Stimulated activated memory B cell treated with anti-CD40 and anti-IgM and Interleukin-4, amounts not matched to agents 10 μg/mL and 1 μg/mL and 100 μg/mL, for 72 hours (primary cell): Measurements from ENCODE around the gene HBD.

Source experiments
- ATAC-seq: fragments of 150-1000 bp; cut with Tn5 transposase; 2 replicates; pipeline ENCODE4 v1.10.0; 2021
- H3K27ac Mint-ChIP-seq: one replicate; pipeline ENCODE4 v1.8.0; 2022; ENCODE audit warnings: mild to moderate bottlenecking, mixed read lengths
- H3K27me3 Mint-ChIP-seq: one replicate; pipeline ENCODE4 v1.8.0; 2022; ENCODE audit warnings: mixed read lengths
- H3K36me3 Mint-ChIP-seq: one replicate; pipeline ENCODE4 v1.8.0; 2022; ENCODE audit warnings: mixed read lengths
- H3K4me1 Mint-ChIP-seq: one replicate; pipeline ENCODE4 v1.8.0; 2022; ENCODE audit warnings: mixed read lengths
- H3K4me3 Mint-ChIP-seq: one replicate; pipeline ENCODE4 v1.8.0; 2022; ENCODE audit warnings: mild to moderate bottlenecking, moderate library complexity, mixed read lengths
- H3K9me3 Mint-ChIP-seq: one replicate; pipeline ENCODE4 v1.8.0; 2022; ENCODE audit warnings: mixed read lengths

HBD gene

DNA sequence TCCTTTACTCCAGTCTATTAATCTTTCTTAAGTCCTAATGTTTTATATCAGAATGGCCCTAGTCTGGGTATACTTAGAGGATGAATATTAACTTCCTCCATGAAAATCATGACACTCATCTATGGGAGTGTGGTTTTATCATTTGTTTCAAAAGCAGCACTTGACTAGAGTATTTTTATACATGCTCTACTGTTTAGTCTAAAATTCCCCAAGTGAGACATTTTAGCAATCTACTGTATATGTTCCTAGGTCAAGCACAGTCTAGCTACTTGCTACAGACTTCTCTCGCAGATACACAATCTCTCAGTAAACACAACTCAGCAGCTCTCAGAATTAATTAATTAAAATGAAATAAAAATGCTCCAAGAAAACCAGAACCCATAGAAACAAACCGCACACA is 4.5 kb downstream of the HBD start:
- no peak for ATAC-seq
- H3K4me1 Mint-ChIP-seq: peaks cover 7% of the 10 kb centered on the region
- H3K9me3 Mint-ChIP-seq: no peaks in the 10 kb centered on the region
- no peaks in the 10 kb centered on the region for H3K36me3 Mint-ChIP-seq
- H3K27me3 Mint-ChIP-seq: peaks cover under 1% of the 10 kb centered on the region
- H3K4me3 Mint-ChIP-seq: no peak overlapping the region
- no peak overlapping the region for H3K27ac Mint-ChIP-seq

DNA sequence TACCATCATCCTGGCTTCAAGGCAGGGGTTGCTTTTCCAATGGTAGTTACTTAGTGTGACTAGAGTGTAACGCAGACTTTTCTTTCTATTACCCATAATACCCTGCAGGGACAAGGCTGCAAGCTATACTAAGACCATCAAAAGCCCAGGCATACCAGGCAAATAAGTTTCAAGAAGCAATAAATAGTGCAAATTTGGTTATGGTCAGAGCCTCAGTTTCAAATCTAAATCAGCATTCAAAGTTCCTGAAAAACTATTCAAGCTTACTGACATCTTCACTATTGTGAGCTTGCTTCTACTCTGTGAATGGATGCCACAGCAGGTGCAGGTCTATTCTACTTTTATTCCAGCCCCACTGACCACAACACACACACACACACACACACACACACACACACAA is 4.9 kb downstream of the HBD start:
- Mint-ChIP-seq H3K4me3 (no peak overlapping the region), H3K27ac (no peak overlapping the region), H3K36me3 (no peaks in the 10 kb centered on the region), H3K27me3 (no peaks in the 10 kb centered on the region), H3K4me1 (peaks cover 5% of the 10 kb centered on the region), H3K9me3 (no peaks in the 10 kb centered on the region)
- ATAC-seq: no peak

DNA sequence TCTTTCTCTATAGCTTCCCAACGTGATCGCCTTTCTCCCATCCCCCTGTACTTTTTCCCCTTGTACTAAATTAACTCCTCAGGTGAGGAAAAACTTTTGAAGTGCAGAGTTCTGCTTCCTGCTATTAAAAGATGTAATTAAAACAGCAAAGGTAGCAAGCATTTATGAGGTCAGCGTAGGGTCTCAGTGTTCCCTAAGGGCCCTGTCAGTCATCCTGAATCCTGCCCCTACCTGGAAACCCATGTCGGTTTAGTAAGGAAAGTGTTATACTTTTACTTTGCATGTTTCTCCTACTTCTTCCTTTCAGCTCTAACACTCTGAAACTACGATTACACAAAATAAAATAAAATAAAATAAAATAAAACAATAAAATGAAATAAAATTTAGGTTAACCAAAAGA is 6.2 kb downstream of the HBD start:
- ATAC-seq: no peak
- H3K4me3 Mint-ChIP-seq: no peak overlapping the region
- H3K36me3 Mint-ChIP-seq: no peaks in the 10 kb centered on the region
- H3K4me1 Mint-ChIP-seq: no peaks in the 10 kb centered on the region
- H3K27ac Mint-ChIP-seq: no peak overlapping the region
- H3K27me3 Mint-ChIP-seq: no peaks in the 10 kb centered on the region
- H3K9me3 Mint-ChIP-seq: no peaks in the 10 kb centered on the region

DNA sequence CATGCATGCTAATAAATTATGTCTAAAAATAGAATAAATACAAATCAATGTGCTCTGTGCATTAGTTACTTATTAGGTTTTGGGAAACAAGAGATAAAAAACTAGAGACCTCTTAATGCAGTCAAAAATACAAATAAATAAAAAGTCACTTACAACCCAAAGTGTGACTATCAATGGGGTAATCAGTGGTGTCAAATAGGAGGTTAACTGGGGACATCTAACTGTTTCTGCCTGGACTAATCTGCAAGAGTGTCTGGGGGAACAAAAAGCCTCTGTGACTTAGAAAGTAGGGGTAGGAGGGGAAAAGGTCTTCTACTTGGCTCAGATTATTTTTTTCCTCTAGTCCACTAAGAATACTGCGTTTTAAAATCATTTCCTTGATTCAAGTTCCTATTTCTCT is 6.6 kb downstream of the HBD start:
- no peak for ATAC-seq
- H3K9me3 Mint-ChIP-seq: no peaks in the 10 kb centered on the region
- no peaks in the 10 kb centered on the region for H3K36me3 Mint-ChIP-seq
- no peaks in the 10 kb centered on the region for H3K4me1 Mint-ChIP-seq
- H3K4me3 Mint-ChIP-seq: no peak overlapping the region
- no peak overlapping the region for H3K27ac Mint-ChIP-seq
- no peaks in the 10 kb centered on the region for H3K27me3 Mint-ChIP-seq

DNA sequence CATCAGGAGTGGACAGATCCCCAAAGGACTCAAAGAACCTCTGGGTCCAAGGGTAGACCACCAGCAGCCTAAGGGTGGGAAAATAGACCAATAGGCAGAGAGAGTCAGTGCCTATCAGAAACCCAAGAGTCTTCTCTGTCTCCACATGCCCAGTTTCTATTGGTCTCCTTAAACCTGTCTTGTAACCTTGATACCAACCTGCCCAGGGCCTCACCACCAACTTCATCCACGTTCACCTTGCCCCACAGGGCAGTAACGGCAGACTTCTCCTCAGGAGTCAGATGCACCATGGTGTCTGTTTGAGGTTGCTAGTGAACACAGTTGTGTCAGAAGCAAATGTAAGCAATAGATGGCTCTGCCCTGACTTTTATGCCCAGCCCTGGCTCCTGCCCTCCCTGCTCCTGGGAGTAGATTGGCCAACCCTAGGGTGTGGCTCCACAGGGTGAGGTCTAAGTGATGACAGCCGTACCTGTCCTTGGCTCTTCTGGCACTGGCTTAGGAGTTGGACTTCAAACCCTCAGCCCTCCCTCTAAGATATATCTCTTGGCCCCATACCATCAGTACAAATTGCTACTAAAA is 7.5 kb downstream of the HBD start, which contains the start of gene HBB:
Gene HBB (minus strand): TSS at position 340 of the 579 bp plus-strand sequence. CDS start 50 bp downstream, at position 290.
- no peak for ATAC-seq
- H3K4me1 Mint-ChIP-seq: no peaks in the 10 kb centered on the region
- no peak within 1 kb of the TSS for H3K4me3 Mint-ChIP-seq
- no peaks in the 10 kb centered on the region for H3K36me3 Mint-ChIP-seq
- H3K27ac Mint-ChIP-seq: no peak within 1 kb of the TSS
- H3K27me3 Mint-ChIP-seq: no peaks in the 10 kb centered on the region
- no peaks in the 10 kb centered on the region for H3K9me3 Mint-ChIP-seq

DNA sequence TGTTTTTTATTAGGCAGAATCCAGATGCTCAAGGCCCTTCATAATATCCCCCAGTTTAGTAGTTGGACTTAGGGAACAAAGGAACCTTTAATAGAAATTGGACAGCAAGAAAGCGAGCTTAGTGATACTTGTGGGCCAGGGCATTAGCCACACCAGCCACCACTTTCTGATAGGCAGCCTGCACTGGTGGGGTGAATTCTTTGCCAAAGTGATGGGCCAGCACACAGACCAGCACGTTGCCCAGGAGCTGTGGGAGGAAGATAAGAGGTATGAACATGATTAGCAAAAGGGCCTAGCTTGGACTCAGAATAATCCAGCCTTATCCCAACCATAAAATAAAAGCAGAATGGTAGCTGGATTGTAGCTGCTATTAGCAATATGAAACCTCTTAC is 8.8 kb downstream of the HBD start:
- no peak for ATAC-seq
- Mint-ChIP-seq H3K9me3 (peaks cover 2% of the 10 kb centered on the region), H3K36me3 (no peaks in the 10 kb centered on the region), H3K27ac (no peak overlapping the region), H3K4me3 (no peak overlapping the region), H3K27me3 (peaks cover 5% of the 10 kb centered on the region), H3K4me1 (no peaks in the 10 kb centered on the region)

DNA sequence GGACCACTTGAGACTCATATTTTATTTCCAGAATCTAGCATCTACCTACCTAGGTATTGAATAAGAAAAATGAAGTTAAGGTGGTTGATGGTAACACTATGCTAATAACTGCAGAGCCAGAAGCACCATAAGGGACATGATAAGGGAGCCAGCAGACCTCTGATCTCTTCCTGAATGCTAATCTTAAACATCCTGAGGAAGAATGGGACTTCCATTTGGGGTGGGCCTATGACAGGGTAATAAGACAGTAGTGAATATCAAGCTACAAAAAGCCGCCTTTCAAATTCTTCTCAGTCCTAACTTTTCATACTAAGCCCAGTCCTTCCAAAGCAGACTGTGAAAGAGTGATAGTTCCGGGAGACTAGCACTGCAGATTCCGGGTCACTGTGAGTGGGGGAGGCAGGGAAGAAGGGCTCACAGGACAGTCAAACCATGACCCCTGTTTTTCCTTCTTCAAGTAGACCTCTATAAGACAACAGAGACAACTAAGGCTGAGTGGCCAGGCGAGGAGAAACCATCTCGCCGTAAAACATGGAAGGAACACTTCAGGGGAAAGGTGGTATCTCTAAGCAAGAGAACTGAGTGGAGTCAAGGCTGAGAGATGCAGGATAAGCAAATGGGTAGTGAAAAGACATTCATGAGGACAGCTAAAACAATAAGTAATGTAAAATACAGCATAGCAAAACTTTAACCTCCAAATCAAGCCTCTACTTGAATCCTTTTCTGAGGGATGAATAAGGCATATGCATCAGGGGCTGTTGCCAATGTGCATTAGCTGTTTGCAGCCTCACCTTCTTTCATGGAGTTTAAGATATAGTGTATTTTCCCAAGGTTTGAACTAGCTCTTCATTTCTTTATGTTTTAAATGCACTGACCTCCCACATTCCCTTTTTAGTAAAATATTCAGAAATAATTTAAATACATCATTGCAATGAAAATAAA is 9.5 kb downstream of the HBD start:
- H3K36me3 Mint-ChIP-seq: no peaks in the 10 kb centered on the region
- H3K9me3 Mint-ChIP-seq: peaks cover 3% of the 10 kb centered on the region
- no peak for ATAC-seq
- peaks cover 8% of the 10 kb centered on the region for H3K27me3 Mint-ChIP-seq
- no peak overlapping the region for H3K4me3 Mint-ChIP-seq
- no peaks in the 10 kb centered on the region for H3K4me1 Mint-ChIP-seq
- H3K27ac Mint-ChIP-seq: no peak overlapping the region

DNA sequence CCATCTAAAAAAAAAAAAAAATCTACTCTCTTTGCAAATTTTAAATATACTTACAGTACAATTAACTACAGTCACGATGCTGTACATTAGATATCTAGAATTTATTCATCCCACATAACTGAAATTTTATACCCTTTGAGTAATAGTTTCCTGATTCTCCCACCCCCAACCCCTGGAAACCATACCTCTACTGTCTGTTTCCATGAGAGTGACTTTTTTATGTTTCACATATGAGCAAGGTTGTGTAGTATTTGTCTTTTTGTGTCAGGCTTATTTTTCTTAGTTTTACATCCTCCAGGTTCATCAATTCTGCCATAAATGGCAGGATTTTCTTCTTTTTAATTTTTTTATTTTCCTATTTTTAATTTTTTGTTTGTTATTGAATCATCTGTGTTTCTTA is 10.6 kb downstream of the HBD start:
- Mint-ChIP-seq H3K27me3 (peaks cover 8% of the 10 kb centered on the region), H3K4me1 (no peaks in the 10 kb centered on the region), H3K9me3 (peaks cover 3% of the 10 kb centered on the region), H3K27ac (no peak overlapping the region), H3K4me3 (no peak overlapping the region), H3K36me3 (no peaks in the 10 kb centered on the region)
- ATAC-seq: no peak

DNA sequence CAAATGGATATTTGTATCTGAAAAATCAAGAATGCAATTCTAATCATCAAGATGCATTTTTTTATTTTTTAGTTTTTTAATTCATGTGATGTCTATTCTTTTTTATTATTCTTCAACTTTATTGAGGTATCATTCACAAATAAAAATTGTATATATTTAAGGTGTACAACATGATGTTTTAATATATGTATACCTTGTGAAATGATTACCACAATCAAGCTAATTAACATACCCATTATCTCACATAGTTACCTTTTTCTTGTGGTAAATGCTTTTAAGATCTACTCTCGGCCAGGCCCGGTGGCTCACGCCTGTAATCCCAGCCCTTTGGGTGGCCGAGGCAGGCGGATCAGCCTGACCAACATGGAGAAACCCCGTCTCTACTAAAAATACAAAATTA is 11.1 kb downstream of the HBD start:
- H3K9me3 Mint-ChIP-seq: peaks cover 3% of the 10 kb centered on the region
- H3K4me1 Mint-ChIP-seq: no peaks in the 10 kb centered on the region
- no peak for ATAC-seq
- no peak overlapping the region for H3K27ac Mint-ChIP-seq
- H3K27me3 Mint-ChIP-seq: peaks cover 8% of the 10 kb centered on the region
- no peak overlapping the region for H3K4me3 Mint-ChIP-seq
- H3K36me3 Mint-ChIP-seq: no peaks in the 10 kb centered on the region

DNA sequence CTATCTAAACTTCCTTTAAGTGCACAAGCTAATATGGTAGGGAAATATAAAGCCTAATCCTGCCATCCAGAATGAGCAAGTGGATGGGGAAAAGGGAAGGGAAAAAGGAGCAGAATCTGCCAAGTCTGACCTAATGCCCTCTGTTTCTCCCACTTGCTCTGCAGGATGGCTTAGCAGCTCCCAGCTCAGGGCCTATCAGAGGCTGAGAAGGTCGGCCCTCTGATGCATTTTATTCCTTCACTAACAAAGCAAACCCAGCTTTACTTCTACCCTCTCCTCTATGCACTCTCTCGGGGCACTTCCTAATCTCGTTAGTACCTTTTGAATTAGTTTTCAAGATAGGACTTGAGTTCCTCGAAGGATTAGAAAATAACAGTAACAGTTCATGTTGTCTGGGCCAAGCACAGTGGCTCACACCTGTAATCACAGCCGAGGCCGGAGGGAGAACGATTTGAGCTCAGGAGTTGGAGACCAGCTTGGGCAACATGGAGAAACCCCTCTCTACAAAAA is 23.9 kb downstream of the HBD start:
- Mint-ChIP-seq H3K27ac (no peak overlapping the region), H3K4me3 (no peak overlapping the region), H3K27me3 (no peaks in the 10 kb centered on the region), H3K9me3 (peaks cover 3% of the 10 kb centered on the region), H3K4me1 (no peaks in the 10 kb centered on the region), H3K36me3 (no peaks in the 10 kb centered on the region)
- ATAC-seq: no peak

DNA sequence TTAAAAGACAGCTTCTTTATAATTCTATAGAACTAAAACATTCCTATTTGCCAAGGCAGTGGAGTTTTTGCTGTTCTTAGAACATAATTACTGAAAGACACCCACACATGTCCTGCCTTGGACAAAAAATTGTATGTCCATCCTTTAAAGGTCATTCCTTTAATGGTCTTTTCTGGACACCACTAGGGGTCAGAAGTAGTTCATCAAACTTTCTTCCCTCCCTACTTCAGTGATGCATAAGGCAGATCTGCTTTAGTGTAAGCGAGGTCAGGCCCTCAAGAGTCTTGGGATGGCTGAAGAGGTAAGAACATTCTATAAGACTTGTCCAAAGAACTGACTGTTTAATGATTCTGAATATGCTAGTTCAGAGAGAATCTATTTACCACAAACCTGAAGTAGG is 29.5 kb downstream of the HBD start:
- ATAC-seq: no peak
- Mint-ChIP-seq H3K27ac (no peak overlapping the region), H3K4me1 (no peaks in the 10 kb centered on the region), H3K27me3 (peaks cover 24% of the 10 kb centered on the region), H3K4me3 (no peak overlapping the region), H3K36me3 (no peaks in the 10 kb centered on the region), H3K9me3 (no peaks in the 10 kb centered on the region)

DNA sequence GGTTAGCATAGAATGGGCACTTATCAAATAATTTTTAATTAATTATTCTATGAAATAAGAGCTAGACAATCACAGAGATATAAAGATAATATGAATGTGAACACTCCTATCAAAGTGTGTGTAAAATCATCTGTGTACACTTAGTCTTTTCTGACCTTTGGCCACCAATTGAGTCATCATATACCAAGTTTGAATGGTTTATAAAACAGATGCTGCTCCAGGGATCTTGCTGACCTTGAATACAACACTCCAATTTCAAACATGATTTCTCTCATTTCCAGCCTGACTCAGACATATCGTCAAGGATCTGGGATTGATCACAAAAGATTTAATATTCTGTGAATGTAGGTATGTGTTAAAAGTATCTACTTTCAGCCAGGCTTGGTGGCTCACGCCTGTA is 30.9 kb downstream of the HBD start:
- Mint-ChIP-seq H3K36me3 (no peaks in the 10 kb centered on the region), H3K4me1 (no peaks in the 10 kb centered on the region), H3K27ac (no peak overlapping the region), H3K9me3 (no peaks in the 10 kb centered on the region), H3K27me3 (peaks cover 28% of the 10 kb centered on the region), H3K4me3 (no peak overlapping the region)
- no peak for ATAC-seq

DNA sequence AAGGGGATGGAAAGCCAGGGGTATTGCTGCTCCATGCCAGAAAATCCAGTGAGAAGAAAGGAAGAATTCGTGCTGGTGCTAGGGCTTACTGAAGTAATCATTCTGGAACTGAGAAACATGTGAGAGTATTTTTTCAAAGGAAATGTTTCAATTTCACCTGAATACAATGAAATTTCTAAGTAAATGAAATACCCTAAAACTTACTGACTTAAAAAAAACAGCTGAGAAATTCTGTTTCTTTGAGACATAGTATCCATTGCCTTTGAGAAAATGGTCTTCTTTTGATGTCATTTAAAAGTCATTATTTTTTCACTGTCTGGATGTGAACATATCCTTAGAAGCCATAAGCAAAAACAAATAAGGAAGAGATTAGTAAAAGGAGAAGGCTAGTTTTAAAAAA is 33.7 kb downstream of the HBD start, which contains the start of gene OR51V1:
Gene OR51V1 (minus strand): TSS at position 101 of the 400 bp plus-strand sequence. CDS start 0 bp downstream, at position 101.
- H3K27me3 Mint-ChIP-seq: peaks cover 28% of the 10 kb centered on the region
- H3K4me3 Mint-ChIP-seq: no peak within 1 kb of the TSS
- H3K9me3 Mint-ChIP-seq: no peaks in the 10 kb centered on the region
- no peak for ATAC-seq
- H3K27ac Mint-ChIP-seq: no peak within 1 kb of the TSS
- H3K36me3 Mint-ChIP-seq: no peaks in the 10 kb centered on the region
- H3K4me1 Mint-ChIP-seq: no peaks in the 10 kb centered on the region

DNA sequence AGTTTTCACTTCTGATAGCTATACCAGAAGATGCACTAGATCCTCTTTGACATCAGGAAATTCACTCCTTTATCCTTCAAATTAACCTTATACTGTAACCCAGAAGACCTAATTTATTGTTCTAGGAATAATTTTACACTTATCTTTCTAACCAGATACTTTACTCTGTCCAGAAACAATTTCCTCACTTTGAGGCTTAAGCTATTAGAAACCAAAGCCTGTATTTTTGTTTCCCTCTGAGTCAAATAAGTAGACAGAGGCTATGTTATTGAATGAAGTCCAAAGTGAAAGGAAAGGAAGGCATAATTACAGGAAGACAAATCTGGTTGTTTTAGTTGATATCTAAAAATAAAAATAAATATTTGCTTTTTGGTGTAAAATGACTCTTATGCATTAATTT is 36.0 kb downstream of the HBD start:
- Mint-ChIP-seq H3K4me1 (no peaks in the 10 kb centered on the region), H3K27me3 (peaks cover 28% of the 10 kb centered on the region), H3K27ac (no peak overlapping the region), H3K36me3 (no peaks in the 10 kb centered on the region), H3K9me3 (peaks cover under 1% of the 10 kb centered on the region), H3K4me3 (no peak overlapping the region)
- no peak for ATAC-seq

DNA sequence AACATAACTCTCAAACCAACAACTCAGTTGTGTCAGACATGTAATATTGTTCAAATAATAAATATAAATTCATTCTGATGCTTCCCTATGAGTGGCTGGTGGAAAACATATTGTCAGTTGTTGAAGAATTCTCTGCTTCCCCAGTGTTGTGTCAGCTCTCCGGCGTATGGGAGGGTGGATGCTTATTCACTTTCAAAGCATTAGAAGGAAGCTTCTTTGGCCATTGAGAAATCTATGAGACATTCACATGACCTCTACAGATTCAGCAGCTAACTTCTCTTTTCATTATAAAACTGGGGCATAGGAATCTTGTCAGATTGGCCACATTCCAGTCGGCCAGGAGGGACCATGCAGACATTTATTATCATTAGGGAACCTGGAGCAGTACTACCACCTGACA is 36.7 kb downstream of the HBD start:
- H3K4me1 Mint-ChIP-seq: no peaks in the 10 kb centered on the region
- H3K27me3 Mint-ChIP-seq: peaks cover 20% of the 10 kb centered on the region
- H3K36me3 Mint-ChIP-seq: no peaks in the 10 kb centered on the region
- peaks cover 4% of the 10 kb centered on the region for H3K9me3 Mint-ChIP-seq
- H3K27ac Mint-ChIP-seq: no peak overlapping the region
- no peak overlapping the region for H3K4me3 Mint-ChIP-seq
- no peak for ATAC-seq

DNA sequence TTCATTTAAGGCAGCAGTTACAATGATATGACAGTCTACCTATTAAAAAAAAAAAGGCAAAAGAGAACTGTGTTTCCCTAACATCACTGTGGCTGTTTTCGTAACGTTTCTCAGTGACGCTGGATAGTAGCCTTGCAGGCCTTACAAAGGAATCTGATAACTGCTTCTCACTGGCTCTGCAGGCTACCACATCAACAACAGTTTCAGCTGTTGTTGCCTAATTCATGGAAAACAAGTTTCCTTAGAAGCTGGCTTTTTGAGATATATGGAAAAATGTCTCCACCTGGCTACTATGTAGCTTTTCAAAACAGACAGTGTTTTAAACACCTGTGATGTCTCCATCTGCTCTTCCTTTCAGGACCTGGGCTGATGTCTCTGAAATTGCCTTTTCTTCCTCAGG is 37.6 kb downstream of the HBD start:
- Mint-ChIP-seq H3K36me3 (no peaks in the 10 kb centered on the region), H3K9me3 (peaks cover 4% of the 10 kb centered on the region), H3K27ac (no peak overlapping the region), H3K27me3 (peaks cover 14% of the 10 kb centered on the region), H3K4me3 (no peak overlapping the region), H3K4me1 (no peaks in the 10 kb centered on the region)
- no peak for ATAC-seq
